ENCODE measurements around the gene RASEF. TPM values are rescaled to one million over a fixed set of nuclear protein-coding genes. Genes with fewer than 3 reads are reported as not detected.

RASEF gene
- total RNA-seq, 1 experiment from 2014 or later, result 2.2 TPM

GRCh38 chr9:83060556-83060955 lies 2.4 kb downstream of the RASEF start:
- Histone ChIP-seq H3K9me3 (ENCODE audit: control insufficient read depth, low read depth, low read length) (no peaks in the 10 kb centered on the region), H2BK15ac (ENCODE audit: low read depth, low read length) (no peak overlapping the region), H3K79me1 (ENCODE audit: insufficient read depth, low read depth, low read length, poor library complexity, severe bottlenecking) (no peaks in the 10 kb centered on the region), H3K18ac (ENCODE audit: insufficient read length, low read depth, low read length) (no peak overlapping the region), H3K4me1 (ENCODE audit: insufficient read depth, low read length) (no peaks in the 10 kb centered on the region), H3K14ac (ENCODE audit: insufficient read depth, low read length) (no peak overlapping the region), H3T11ph (ENCODE audit: low read length) (no peak overlapping the region), H3K23me2 (ENCODE audit: insufficient read length, low read depth, low read length, poor library complexity, severe bottlenecking) (peaks cover 15% of the 10 kb centered on the region), H2AK5ac (ENCODE audit: insufficient read length, low read length) (no peak overlapping the region), H3K23ac (ENCODE audit: insufficient read length, low read depth, low read length) (no peak overlapping the region), H3K79me2 (ENCODE audit: insufficient read depth, low read length) (no peaks in the 10 kb centered on the region), H2BK120ac (ENCODE audit: low read depth, low read length, poor library complexity, severe bottlenecking) (no peak overlapping the region), H2AFZ (ENCODE audit: low read length) (no peak overlapping the region), H3K9ac (ENCODE audit: extremely low read depth, insufficient read length, low read length) (no peak overlapping the region), H2BK12ac (ENCODE audit: insufficient read length, low read depth, low read length) (no peak overlapping the region), H3K4ac (ENCODE audit: low read depth, low read length) (no peak overlapping the region), H3K27me3 (ENCODE audit: insufficient read depth, low read length) (peaks cover 10% of the 10 kb centered on the region; the same call in 1 of the 2 replicates), H3K56ac (ENCODE audit: insufficient read length, low read depth, low read length) (no peak overlapping the region), H4K20me1 (ENCODE audit: control insufficient read depth, insufficient read depth, insufficient read length) (no peaks in the 10 kb centered on the region), H4K8ac (replicated peaks; ENCODE audit: insufficient read length, low read depth, low read length) (no peak overlapping the region), H3K4me2 (ENCODE audit: insufficient read depth, insufficient read length, low read length) (no peak overlapping the region), H4K5ac (ENCODE audit: insufficient read length, low read depth, low read length) (no peak overlapping the region), H4K91ac (ENCODE audit: insufficient read length, low read depth, low read length) (no peak overlapping the region), H2BK5ac (ENCODE audit: insufficient read length, low read length) (no peak overlapping the region), H3K27ac (ENCODE audit: insufficient read length, low read depth, low read length) (no peak overlapping the region), H2BK20ac (ENCODE audit: low read depth, low read length, poor library complexity, severe bottlenecking) (no peak overlapping the region)
- H3K27me3 Mint-ChIP-seq (ENCODE audit: low read depth), result peaks cover 61% of the 10 kb centered on the region
- peaks cover 0 to 4% of the 10 kb centered on the region in 2 experiments; a peak in 3 of 5 replicates for H3K9me3 Mint-ChIP-seq
- TF ChIP-seq, protein P1, sequence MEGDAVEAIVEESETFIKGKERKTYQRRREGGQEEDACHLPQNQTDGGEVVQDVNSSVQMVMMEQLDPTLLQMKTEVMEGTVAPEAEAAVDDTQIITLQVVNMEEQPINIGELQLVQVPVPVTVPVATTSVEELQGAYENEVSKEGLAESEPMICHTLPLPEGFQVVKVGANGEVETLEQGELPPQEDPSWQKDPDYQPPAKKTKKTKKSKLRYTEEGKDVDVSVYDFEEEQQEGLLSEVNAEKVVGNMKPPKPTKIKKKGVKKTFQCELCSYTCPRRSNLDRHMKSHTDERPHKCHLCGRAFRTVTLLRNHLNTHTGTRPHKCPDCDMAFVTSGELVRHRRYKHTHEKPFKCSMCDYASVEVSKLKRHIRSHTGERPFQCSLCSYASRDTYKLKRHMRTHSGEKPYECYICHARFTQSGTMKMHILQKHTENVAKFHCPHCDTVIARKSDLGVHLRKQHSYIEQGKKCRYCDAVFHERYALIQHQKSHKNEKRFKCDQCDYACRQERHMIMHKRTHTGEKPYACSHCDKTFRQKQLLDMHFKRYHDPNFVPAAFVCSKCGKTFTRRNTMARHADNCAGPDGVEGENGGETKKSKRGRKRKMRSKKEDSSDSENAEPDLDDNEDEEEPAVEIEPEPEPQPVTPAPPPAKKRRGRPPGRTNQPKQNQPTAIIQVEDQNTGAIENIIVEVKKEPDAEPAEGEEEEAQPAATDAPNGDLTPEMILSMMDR (conservative IDR thresholded peaks at IDR 0.05), result no peak
- no peak overlapping the region for H3K4me3 Mint-ChIP-seq
- H3K27ac Mint-ChIP-seq, result no peak overlapping the region
- no CpG with 5 or more reads among the region's 3 CpGs for WGBS (ENCODE audit: extremely low coverage, insufficient read length, low lambda C conversion rate)
- peaks cover 0 to 1% (median under 1%) of the 10 kb centered on the region in 3 experiments; a peak in 4 of 7 replicates for H3K36me3 Mint-ChIP-seq (ENCODE audit: insufficient read depth in 1 of 3, low read depth in 3 of 3)
- no peak for DNase-seq
- H3K4me1 Mint-ChIP-seq, result peaks cover 18 to 22% of the 10 kb centered on the region in 2 experiments

All from H9 (cell line).